Kidney (tissue), 14 donors: Measurements from ENCODE around the gene TNFRSF12A. TPM values are rescaled to one million over a fixed set of nuclear protein-coding genes. Genes with fewer than 3 reads are reported as not detected.
"Not testable (repeated sequence)": the region's sequence is repeated elsewhere in the genome, so short reads cannot be mapped to it uniquely, and the experiment has no call there.

Source experiments
- DNase-seq, 5 donors: peaks; one replicate each; pipeline ENCODE4 v3.0.0-alpha.2; 2013 to 2020
- FAIRE-seq: peaks from 2 replicates; lab custom pipeline; 2012; peaks lifted over from hg19 to GRCh38; lab: Jason Lieb, UNC
- H3K27ac ChIP-seq, 2 donors: one replicate each; pipeline ENCODE4 v1.7.0; 2013; ENCODE audit warnings: low read depth in 2 of 2, low read length in 2 of 2, inconsistent platforms in 1 of 2
- H3K27me3 ChIP-seq: one replicate; pipeline ENCODE4 v1.7.1; 2013; ENCODE audit warnings: low read length, inconsistent platforms; ENCODE audit not compliant: control insufficient read depth, insufficient read depth
- H3K36me3 ChIP-seq, 3 donors: one replicate each; pipeline versions ENCODE4 v1.7.0 to v1.7.1; 2013; ENCODE audit warnings: low read length in 3 of 3, control low read depth in 1 of 3, inconsistent platforms in 1 of 3; ENCODE audit not compliant: insufficient read depth in 3 of 3, control insufficient read depth in 2 of 3
- H3K4me1 ChIP-seq, 3 donors: one replicate each; pipeline versions ENCODE4 v1.7.0 to v1.7.1; 2013; ENCODE audit warnings: low read length in 3 of 3, inconsistent platforms in 1 of 3, low read depth in 1 of 3; ENCODE audit not compliant: control insufficient read depth in 2 of 3, insufficient read depth in 2 of 3
- H3K4me3 ChIP-seq, 3 donors: one replicate each; pipeline versions ENCODE4 v1.7.0 to v1.8.1; 2013; ENCODE audit warnings: low read length in 3 of 3, control low read depth in 1 of 3, inconsistent platforms in 1 of 3
- H3K9ac ChIP-seq, 3 donors: one replicate each; pipeline versions ENCODE4 v1.7.0 to v1.7.1; 2013; ENCODE audit warnings: low read length in 3 of 3, control low read depth in 1 of 3, inconsistent platforms in 1 of 3
- H3K9me3 ChIP-seq, 3 donors: one replicate each; pipeline versions ENCODE4 v1.7.0 to v1.7.1; 2013; ENCODE audit warnings: low read length in 3 of 3, control low read depth in 1 of 3, inconsistent platforms in 1 of 3; ENCODE audit not compliant: control insufficient read depth in 2 of 3, insufficient read depth in 1 of 3
- intact Hi-C: fragments of 100-400 bp; cut with DNase I; formaldehyde crosslinking; loops from one replicate; pipeline ENCODE4 v1.11.1; 2022
- polyA plus RNA-seq: library from polyadenylated mRNA; stranded (reverse); fragments of 350-450 nt; fragmentation: Illumina TruSeq; extraction: RNeasy Lipid Tissue Mini Kit (QIAGEN cat#74804); gene quantifications from one replicate; pipeline ENCODE4 v1.2.3, GENCODE V29; 2014; ENCODE audit warnings: low read depth, low replicate concordance; ENCODE audit not compliant: insufficient read depth
- total RNA-seq: library from RNA; stranded (reverse); fragmentation: NEBNext Ultra II Directional; extraction: Animal tissue kit (Norgen Biotek cat#: 25700); gene quantifications from one replicate; pipeline ENCODE4 v1.2.1, GENCODE V29; 2021
- TF ChIP-seq, protein P1 (sequence below): IDR thresholded peaks from 3 replicates; pipeline ENCODE4 v1.5.1; 2012; ENCODE audit warnings: mild to moderate bottlenecking, moderate library complexity, borderline replicate concordance; ENCODE audit not compliant: insufficient read depth; ENCODE audit errors: extremely low read depth
- donor health status: control.
- donor health status: control.
- donor health status: control.
- donor health status: control.
- donor health status: control.
- donor health status: DM: yes; HTN: yes; CAD: no.
- donor health status: Normal renal cell carcinoma (clear cell type).

The TNFRSF12A gene
- total and polyA plus RNA-seq, 2 donors from 2014 or later: 87.3 to 114 TPM

DNA sequence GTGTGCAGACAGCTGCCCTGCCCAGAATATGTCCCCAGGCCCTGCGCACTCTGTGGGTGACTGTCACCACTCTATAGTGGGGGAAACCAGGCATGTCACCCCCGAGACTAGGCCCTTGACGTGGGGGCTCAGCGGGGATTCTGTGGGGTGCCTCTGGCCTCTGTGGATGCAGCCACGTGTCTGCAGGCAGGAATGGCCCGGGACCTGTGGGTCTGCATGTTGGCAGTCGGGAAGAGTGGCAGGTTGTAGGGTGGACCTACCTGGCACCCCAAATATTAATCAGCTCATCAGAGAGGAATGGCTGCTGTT lies 46.2 kb downstream of the TNFRSF12A start:
- H3K9ac ChIP-seq: peak overlapping the region in 2 of 3 donors; percentile 80 to 91
- H3K4me1 ChIP-seq: peaks cover 0 to 18% (median 9%) of the 10 kb centered on the region in 3 donors
- H3K36me3 ChIP-seq: no peaks in the 10 kb centered on the region
- TF ChIP-seq, protein P1, sequence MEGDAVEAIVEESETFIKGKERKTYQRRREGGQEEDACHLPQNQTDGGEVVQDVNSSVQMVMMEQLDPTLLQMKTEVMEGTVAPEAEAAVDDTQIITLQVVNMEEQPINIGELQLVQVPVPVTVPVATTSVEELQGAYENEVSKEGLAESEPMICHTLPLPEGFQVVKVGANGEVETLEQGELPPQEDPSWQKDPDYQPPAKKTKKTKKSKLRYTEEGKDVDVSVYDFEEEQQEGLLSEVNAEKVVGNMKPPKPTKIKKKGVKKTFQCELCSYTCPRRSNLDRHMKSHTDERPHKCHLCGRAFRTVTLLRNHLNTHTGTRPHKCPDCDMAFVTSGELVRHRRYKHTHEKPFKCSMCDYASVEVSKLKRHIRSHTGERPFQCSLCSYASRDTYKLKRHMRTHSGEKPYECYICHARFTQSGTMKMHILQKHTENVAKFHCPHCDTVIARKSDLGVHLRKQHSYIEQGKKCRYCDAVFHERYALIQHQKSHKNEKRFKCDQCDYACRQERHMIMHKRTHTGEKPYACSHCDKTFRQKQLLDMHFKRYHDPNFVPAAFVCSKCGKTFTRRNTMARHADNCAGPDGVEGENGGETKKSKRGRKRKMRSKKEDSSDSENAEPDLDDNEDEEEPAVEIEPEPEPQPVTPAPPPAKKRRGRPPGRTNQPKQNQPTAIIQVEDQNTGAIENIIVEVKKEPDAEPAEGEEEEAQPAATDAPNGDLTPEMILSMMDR: no peak
- H3K27ac ChIP-seq: peak overlapping the region; percentile 81
- DNase-seq: peak in 1 of 5 donors; percentile 71
- no peaks in the 10 kb centered on the region for H3K9me3 ChIP-seq
- no peak for FAIRE-seq
- intact Hi-C loops: loop anchor here (10.0 kb wide), 1 partner anchor 48 kb away; the partner anchor contains the start of gene ZNF205
- H3K27me3 ChIP-seq: no peaks in the 10 kb centered on the region
- peak overlapping the region in 2 of 3 donors; percentile 52 to 64 for H3K4me3 ChIP-seq

DNA sequence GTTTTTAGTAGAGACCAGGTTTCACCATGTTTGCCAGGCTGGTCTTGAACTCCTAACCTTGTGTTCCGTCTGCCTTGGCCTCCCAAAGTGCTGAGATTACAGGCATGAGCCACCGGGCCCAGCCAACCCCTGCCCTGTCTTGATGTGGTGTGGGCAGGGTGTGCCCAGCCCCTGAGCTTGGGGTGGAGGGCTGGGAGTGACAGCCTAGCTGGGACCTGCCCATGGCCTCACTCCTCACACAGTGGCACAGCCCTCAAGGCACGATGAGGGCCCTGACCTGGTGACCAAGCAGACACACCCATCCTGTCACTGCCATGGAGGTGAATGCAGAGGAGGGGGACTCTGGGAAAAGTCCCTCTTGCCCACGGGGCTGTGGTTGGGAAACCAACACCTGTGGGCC lies 48.3 kb downstream of the TNFRSF12A start:
- DNase-seq (peak in 1 of 5 donors; percentile 66), FAIRE-seq (no peak)
- TF ChIP-seq, protein P1: no peak
- Histone ChIP-seq H3K36me3 (no peaks in the 10 kb centered on the region), H3K9ac (no peak overlapping the region), H3K27me3 (no peaks in the 10 kb centered on the region), H3K9me3 (no peaks in the 10 kb centered on the region), H3K4me3 (no peak overlapping the region), H3K4me1 (peaks cover 0 to 18% (median 9%) of the 10 kb centered on the region in 3 donors), H3K27ac (no peak overlapping the region)
- intact Hi-C loops: loop anchor here (10.0 kb wide), 1 partner anchor 46 kb away; the partner anchor contains the start of gene ZNF205

DNA sequence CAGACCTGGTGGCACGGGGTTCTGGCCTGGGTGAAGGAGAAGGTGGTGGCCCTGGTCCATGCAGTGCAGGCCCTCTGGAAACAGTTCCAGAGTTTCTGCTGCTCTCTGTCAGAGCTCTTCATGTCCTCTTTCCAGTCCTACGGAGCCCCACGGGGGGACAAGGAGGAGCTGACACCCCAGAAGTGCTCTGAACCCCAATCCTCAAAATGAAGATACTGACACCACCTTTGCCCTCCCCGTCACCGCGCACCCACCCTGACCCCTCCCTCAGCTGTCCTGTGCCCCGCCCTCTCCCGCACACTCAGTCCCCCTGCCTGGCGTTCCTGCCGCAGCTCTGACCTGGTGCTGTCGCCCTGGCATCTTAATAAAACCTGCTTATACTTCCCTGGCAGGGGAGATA lies 49.0 kb downstream of the TNFRSF12A start:
- H3K36me3 ChIP-seq, FAIRE-seq, H3K4me3 ChIP-seq, H3K27me3 ChIP-seq, H3K9me3 ChIP-seq, H3K27ac ChIP-seq, H3K9ac ChIP-seq: not testable (repeated sequence)
- intact Hi-C loops: loop anchor here (10.0 kb wide), 1 partner anchor 46 kb away; the partner anchor contains the start of gene ZNF205
- DNase-seq: peak in 1 of 5 donors; percentile 69
- H3K4me1 ChIP-seq: peaks cover 0 to 24% (median 9%) of the 10 kb centered on the region in 3 donors

DNA sequence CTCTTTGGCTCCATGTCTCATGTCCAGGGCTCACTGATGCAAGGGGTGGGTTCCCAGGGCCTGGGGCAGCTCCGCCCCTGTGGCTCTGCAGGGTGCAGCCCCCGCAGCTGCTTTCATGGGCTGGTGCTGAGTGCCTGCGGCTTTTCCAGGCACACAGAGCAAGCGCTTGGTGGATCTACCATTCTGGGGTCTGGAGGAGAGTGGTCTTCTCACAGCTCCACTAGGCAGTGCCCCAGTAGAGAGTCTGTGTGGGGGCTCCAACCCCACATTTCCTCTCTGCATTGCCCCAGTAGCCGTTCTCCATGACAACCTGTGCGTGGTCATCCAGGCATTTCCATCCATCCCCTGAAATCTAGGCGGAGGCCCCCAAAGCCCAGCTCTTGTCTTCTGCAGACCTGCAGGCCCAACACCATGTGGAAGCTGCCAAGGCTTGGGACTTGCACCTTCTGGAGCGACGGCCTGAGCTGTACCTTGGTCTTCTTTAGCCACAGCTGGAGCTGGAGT lies 50.5 kb downstream of the TNFRSF12A start:
- no peaks in the 10 kb centered on the region for H3K36me3 ChIP-seq
- TF ChIP-seq, protein P1: no peak
- intact Hi-C loops: no loop called here
- H3K27me3 ChIP-seq: no peaks in the 10 kb centered on the region
- peaks cover 0 to 15% (median 0%) of the 10 kb centered on the region in 3 donors for H3K4me1 ChIP-seq
- no peaks in the 10 kb centered on the region for H3K9me3 ChIP-seq
- DNase-seq (peak in 1 of 5 donors; percentile 43), FAIRE-seq (no peak)
- H3K27ac ChIP-seq: no peak overlapping the region
- no peak overlapping the region for H3K9ac ChIP-seq
- H3K4me3 ChIP-seq: no peak overlapping the region
